Heart left ventricle (tissue), 16 donors: ENCODE measurements around the gene GRIFIN. TPM values are rescaled to one million over a fixed set of nuclear protein-coding genes. Genes with fewer than 3 reads are reported as not detected.
A peak's percentile ranks its signal among the peaks of the same experiment; 100 is the strongest.

Experiments used
- ATAC-seq, 4 donors: fragments of 200-7000 bp; cut with Tn5 transposase; one replicate each; pipeline ENCODE4 v1.9.1; 2020 to 2022; ENCODE audit warnings: moderate library complexity in 4 of 4, mild to moderate bottlenecking in 3 of 4, moderate number of reproducible peaks in 1 of 4
- DNase-seq, 5 donors: peaks; one replicate each; pipeline ENCODE4 v3.0.0-alpha.2; 2020
- H3K27ac ChIP-seq, 12 donors: fragments of 200-600 bp; sonication (generic) in 4 of 12; one replicate each; pipeline versions ENCODE4 v1.5.0 to v1.8.0; 2016 to 2022; ENCODE audit warnings: mild to moderate bottlenecking in 2 of 12
- H3K27me3 ChIP-seq, 9 donors: fragments of 200-600 bp; sonication (generic) in 2 of 9; one replicate each; pipeline versions ENCODE4 v1.5.1 to v1.8.0; 2016 to 2022; ENCODE audit warnings: mild to moderate bottlenecking in 3 of 9
- H3K36me3 ChIP-seq, 9 donors: fragments of 200-600 bp; sonication (generic) in 2 of 9; one replicate each; pipeline versions ENCODE4 v1.5.0 to v1.8.0; 2018 to 2022; ENCODE audit warnings: mild to moderate bottlenecking in 2 of 9
- H3K4me1 ChIP-seq, 12 donors: fragments of 200-600 bp; sonication (generic) in 4 of 12; one replicate each; pipeline versions ENCODE4 v1.5.0 to v1.8.0; 2016 to 2022; ENCODE audit warnings: mild to moderate bottlenecking in 3 of 12
- H3K4me3 ChIP-seq, 12 donors: fragments of 200-600 bp; sonication (generic) in 4 of 12; one replicate each; pipeline versions ENCODE4 v1.5.0 to v1.8.0; 2017 to 2022; ENCODE audit warnings: mild to moderate bottlenecking in 9 of 12, moderate library complexity in 4 of 12
- H3K9me3 ChIP-seq, 12 donors: fragments of 200-600 bp; sonication (generic) in 4 of 12; one replicate each; pipeline versions ENCODE4 v1.5.0 to v1.8.0; 2016 to 2022; ENCODE audit warnings: mild to moderate bottlenecking in 1 of 12
- CTCF ChIP-seq, 12 donors: fragments of 200-600 bp; sonication (generic) in 4 of 12; IDR thresholded peaks; one replicate each; pipeline versions ENCODE4 v1.5.0 to v1.8.0; 2018 to 2022; ENCODE audit warnings: antibody characterized with exemption in 12 of 12, mild to moderate bottlenecking in 5 of 12
- POLR2A ChIP-seq, 2 donors: fragments of 450-650 bp; IDR thresholded peaks; one replicate each; pipeline ENCODE4 v1.6.1; 2017; ENCODE audit warnings: antibody characterized with exemption in 2 of 2, mild to moderate bottlenecking in 2 of 2, moderate library complexity in 2 of 2
- WGBS, 4 donors: extraction: QIAGEN DNeasy Blood & Tissue Kit in 2 of 4; methylation state at CpG; one replicate each; pipeline versions ENCODE4 v1.1.5 to v1.1.7; 2013 to 2018; 5-methylcytosine and 5-hydroxymethylcytosine counted together
- intact Hi-C, 10 donors: fragments of 100-400 bp; cut with DNase I; formaldehyde crosslinking; loops; one replicate each; pipeline versions ENCODE4 v1.11.1 to v1.14.2; 2022
- polyA plus RNA-seq, 2 donors: library from polyadenylated mRNA; stranded (reverse); fragments of 200-250 nt; gene quantifications; one replicate each; pipeline ENCODE4 v1.2.3, GENCODE V29; 2013
- total RNA-seq, 9 donors: library from RNA; depleted of rRNA in 2 of 9; stranded (reverse); fragments of >200 nt in 2 of 9; fragmentation: NEBNext Ultra II Directional in 3 of 9; extraction: Animal tissue kit (Norgen Biotek cat#: 25700) in 3 of 9; gene quantifications; one replicate each; pipeline versions ENCODE4 v1.1.0 to v1.2.4, GENCODE V29; 2016 to 2023
- donor health status: ischemic (EF 13 %, LVEDD 7.1; RV severe dilation, severe dysfunction).
- donor health status: healthy with polysubstance abuse.
- donor health status: DM: no; HTN: yes; CAD: no.
- donor health status: DM: no; HTN: no; CAD: no.
- donor health status: ischemic (EF 25% LVEDD 6.9; RV normal size, moderate dysfunction).
- donor health status: ischemic (EF 25% LVEDD 5.7; RV mildly dilated, moderate dysfunction).
- donor health status: healthy.
- donor health status: DM: yes; HTN: yes; CAD: no.
- donor health status: ischemic (EF 35%, LVEDD 5.7; RV mildly dilated, moderate dysfunction).
- donor health status: nonischemic (EF 11% LVEDD 7.7; RV severe dilation, severe dysfunction).
- donor health status: DM: yes; HTN: yes; CAD: no.
- donor health status: PGD.
- donor health status: ischemic (EF 29% LVEDD 5.4; RV normal size, mild dysfunction).
- donor health status: nonischemic (EF 23%, LVEDD 6.1; RV moderate dilation, normal function).

Gene GRIFIN
- total and polyA plus RNA-seq, 11 donors, result not detected

GRCh38 chr7:2437136-2437535 is 39.1 kb downstream of the GRIFIN start:
- peaks cover 0 to 47% (median 34%) of the 10 kb centered on the region in 9 donors for H3K36me3 ChIP-seq
- 94 to 97% (median 96%) methylated on average over 9 of the region's 9 CpGs for WGBS, 4 donors
- TF ChIP-seq POLR2A (IDR thresholded peaks at IDR 0.05) (no peak), CTCF (IDR thresholded peaks at IDR 0.05) (no peak)

GRCh38 chr7:2436341-2437104 is 39.7 kb downstream of the GRIFIN start:
- peaks cover 0 to 47% (median 34%) of the 10 kb centered on the region in 9 donors for H3K36me3 ChIP-seq
- H3K4me3 ChIP-seq, result no peak overlapping the region
- no peaks in the 10 kb centered on the region for H3K27me3 ChIP-seq
- peaks cover 0 to 25% (median 10%) of the 10 kb centered on the region in 12 donors for H3K4me1 ChIP-seq
- TF ChIP-seq POLR2A (IDR thresholded peaks at IDR 0.05), result no peak
- no peak for TF ChIP-seq CTCF (IDR thresholded peaks at IDR 0.05)
- WGBS, 4 donors, result 85 to 90% (median 86%) methylated on average over 18 to 25 of the region's 25 CpGs
- H3K27ac ChIP-seq, result no peak overlapping the region
- peaks cover 0 to 2% (median 0%) of the 10 kb centered on the region in 12 donors for H3K9me3 ChIP-seq
- ATAC-seq (no peak), DNase-seq (no peak)
- intact Hi-C loops, result no loop called here

More at GRCh38 chr7:2437136-2437535, 39.1 kb downstream of the GRIFIN start:
- ATAC-seq, result no peak
- H3K4me3 ChIP-seq, result no peak overlapping the region
- no peak for DNase-seq
- intact Hi-C loops, result no loop called here
- no peaks in the 10 kb centered on the region for H3K9me3 ChIP-seq
- H3K27me3 ChIP-seq, result no peaks in the 10 kb centered on the region
- H3K4me1 ChIP-seq, result peaks cover 0 to 25% (median 10%) of the 10 kb centered on the region in 12 donors
- no peak overlapping the region for H3K27ac ChIP-seq

- peaks cover 0 to 48% (median 34%) of the 10 kb centered on the region in 9 donors for H3K36me3 ChIP-seq
- WGBS, 4 donors, result 57 to 85% (median 70%) methylated on average over 5 of the region's 5 CpGs
- H3K27me3 ChIP-seq, result no peaks in the 10 kb centered on the region
- peaks cover 0 to 25% (median 10%) of the 10 kb centered on the region in 12 donors for H3K4me1 ChIP-seq
- DNase-seq (no peak), ATAC-seq (peak in 2 of 4 donors; percentile 27 to 31)
- peaks cover 0 to 14% (median 6%) of the 10 kb centered on the region in 12 donors for H3K9me3 ChIP-seq
- TF ChIP-seq CTCF (IDR thresholded peaks at IDR 0.05) (no peak), POLR2A (IDR thresholded peaks at IDR 0.05) (no peak)
- no peak overlapping the region for H3K4me3 ChIP-seq
- intact Hi-C loops, result no loop called here
- no peak overlapping the region for H3K27ac ChIP-seq
These were observed 41.1 kb downstream of the GRIFIN start for GRCh38 chr7:2435146-2435545.

- no peak for ATAC-seq
- TF ChIP-seq CTCF (IDR thresholded peaks at IDR 0.05) (no peak), POLR2A (IDR thresholded peaks at IDR 0.05) (no peak)
- no peaks in the 10 kb centered on the region for H3K27me3 ChIP-seq
- peaks cover 0 to 14% (median 6%) of the 10 kb centered on the region in 12 donors for H3K9me3 ChIP-seq
- intact Hi-C loops, result no loop called here
- H3K27ac ChIP-seq, result no peak overlapping the region
- no peak for DNase-seq
- H3K4me1 ChIP-seq, result peaks cover 0 to 25% (median 10%) of the 10 kb centered on the region in 12 donors
- WGBS, 4 donors, result 95 to 97% (median 97%) methylated on average over 37 to 42 of the region's 42 CpGs
- no peak overlapping the region for H3K4me3 ChIP-seq
- peaks cover 0 to 48% (median 34%) of the 10 kb centered on the region in 9 donors for H3K36me3 ChIP-seq
These were observed 42.3 kb downstream of the GRIFIN start for GRCh38 chr7:2433713-2434550.
